Stimulated activated memory B cell treated with anti-CD40 and anti-IgM and Interleukin-4, amounts not matched to agents 10 μg/mL and 1 μg/mL and 100 μg/mL, for 72 hours (primary cell): ENCODE results near the gene TRIM6.
"Not testable (repeated sequence)": the region's sequence is repeated elsewhere in the genome, so short reads cannot be mapped to it uniquely, and the experiment has no call there.

Source experiments
- ATAC-seq: fragments of 150-1000 bp; cut with Tn5 transposase; 2 replicates; pipeline ENCODE4 v1.10.0; 2021
- H3K27ac Mint-ChIP-seq: one replicate; pipeline ENCODE4 v1.8.0; 2022; ENCODE audit warnings: mild to moderate bottlenecking, mixed read lengths
- H3K27me3 Mint-ChIP-seq: one replicate; pipeline ENCODE4 v1.8.0; 2022; ENCODE audit warnings: mixed read lengths
- H3K36me3 Mint-ChIP-seq: one replicate; pipeline ENCODE4 v1.8.0; 2022; ENCODE audit warnings: mixed read lengths
- H3K4me1 Mint-ChIP-seq: one replicate; pipeline ENCODE4 v1.8.0; 2022; ENCODE audit warnings: mixed read lengths
- H3K4me3 Mint-ChIP-seq: one replicate; pipeline ENCODE4 v1.8.0; 2022; ENCODE audit warnings: mild to moderate bottlenecking, moderate library complexity, mixed read lengths
- H3K9me3 Mint-ChIP-seq: one replicate; pipeline ENCODE4 v1.8.0; 2022; ENCODE audit warnings: mixed read lengths

Gene TRIM6

GRCh38 chr11:5589906-5590305 is 6.5 kb upstream of the TRIM6 start:
- H3K4me1 Mint-ChIP-seq, H3K27me3 Mint-ChIP-seq: not testable (repeated sequence)

GRCh38 chr11:5591613-5592012 is 4.8 kb upstream of the TRIM6 start:
- peak; percentile 24 for ATAC-seq
- Mint-ChIP-seq H3K4me1 (peaks cover 2% of the 10 kb centered on the region), H3K36me3 (peaks cover 6% of the 10 kb centered on the region), H3K9me3 (no peaks in the 10 kb centered on the region), H3K4me3 (no peak overlapping the region), H3K27ac (peak overlapping the region; percentile 42), H3K27me3 (no peaks in the 10 kb centered on the region)

More at GRCh38 chr11:5589906-5590305, 6.5 kb upstream of the TRIM6 start:
- not testable (repeated sequence) for H3K27ac Mint-ChIP-seq, ATAC-seq, H3K4me3 Mint-ChIP-seq, H3K9me3 Mint-ChIP-seq, H3K36me3 Mint-ChIP-seq

GRCh38 chr11:5592615-5593014 is 3.8 kb upstream of the TRIM6 start:
- Mint-ChIP-seq H3K4me3 (no peak overlapping the region), H3K27ac (no peak overlapping the region), H3K9me3 (no peaks in the 10 kb centered on the region), H3K27me3 (no peaks in the 10 kb centered on the region), H3K4me1 (peaks cover 6% of the 10 kb centered on the region), H3K36me3 (peaks cover 6% of the 10 kb centered on the region)
- ATAC-seq, result no peak

GRCh38 chr11:5593146-5593545 is 3.3 kb upstream of the TRIM6 start:
- Mint-ChIP-seq H3K9me3 (no peaks in the 10 kb centered on the region), H3K4me3 (no peak overlapping the region), H3K27me3 (no peaks in the 10 kb centered on the region), H3K4me1 (peaks cover 6% of the 10 kb centered on the region), H3K36me3 (peaks cover 6% of the 10 kb centered on the region), H3K27ac (no peak overlapping the region)
- no peak for ATAC-seq

- Mint-ChIP-seq H3K9me3 (no peaks in the 10 kb centered on the region), H3K27me3 (no peaks in the 10 kb centered on the region), H3K4me1 (peaks cover 6% of the 10 kb centered on the region), H3K36me3 (no peaks in the 10 kb centered on the region), H3K27ac (no peak overlapping the region), H3K4me3 (no peak overlapping the region)
- no peak for ATAC-seq
Observed at GRCh38 chr11:5597953-5598352, 1.5 kb downstream of the TRIM6 start.

- H3K36me3 Mint-ChIP-seq, result no peaks in the 10 kb centered on the region
- H3K4me3 Mint-ChIP-seq, result no peak overlapping the region
- no peaks in the 10 kb centered on the region for H3K9me3 Mint-ChIP-seq
- H3K4me1 Mint-ChIP-seq, result peaks cover 6% of the 10 kb centered on the region
- H3K27ac Mint-ChIP-seq, result no peak overlapping the region
- no peaks in the 10 kb centered on the region for H3K27me3 Mint-ChIP-seq
- ATAC-seq, result peak; percentile 87
Observed at GRCh38 chr11:5600374-5600851, 4.0 kb downstream of the TRIM6 start.

- H3K36me3 Mint-ChIP-seq, H3K4me3 Mint-ChIP-seq, ATAC-seq, H3K27me3 Mint-ChIP-seq, H3K27ac Mint-ChIP-seq, H3K9me3 Mint-ChIP-seq, H3K4me1 Mint-ChIP-seq: not testable (repeated sequence)
Observed at GRCh38 chr11:5602791-5603190, 6.4 kb downstream of the TRIM6 start.

- no peak overlapping the region for H3K4me3 Mint-ChIP-seq
- no peak for ATAC-seq
- no peaks in the 10 kb centered on the region for H3K27me3 Mint-ChIP-seq
- no peaks in the 10 kb centered on the region for H3K4me1 Mint-ChIP-seq
- no peak overlapping the region for H3K27ac Mint-ChIP-seq
- H3K36me3 Mint-ChIP-seq, result no peaks in the 10 kb centered on the region
- H3K9me3 Mint-ChIP-seq, result no peaks in the 10 kb centered on the region
Observed at GRCh38 chr11:5603326-5603725, 6.9 kb downstream of the TRIM6 start.

GRCh38 chr11:5604896-5605295 is 8.5 kb downstream of the TRIM6 start:
- H3K4me3 Mint-ChIP-seq, result no peak overlapping the region
- no peaks in the 10 kb centered on the region for H3K9me3 Mint-ChIP-seq
- H3K4me1 Mint-ChIP-seq, result no peaks in the 10 kb centered on the region
- H3K27me3 Mint-ChIP-seq, result no peaks in the 10 kb centered on the region
- no peak overlapping the region for H3K27ac Mint-ChIP-seq
- ATAC-seq, result no peak
- no peaks in the 10 kb centered on the region for H3K36me3 Mint-ChIP-seq

- no peak overlapping the region for H3K4me3 Mint-ChIP-seq
Observed at GRCh38 chr11:5605849-5606248, 9.4 kb downstream of the TRIM6 start.

GRCh38 chr11:5608808-5609207 is 12.4 kb downstream of the TRIM6 start:
- H3K4me1 Mint-ChIP-seq, result peaks cover 10% of the 10 kb centered on the region
- no peak overlapping the region for H3K4me3 Mint-ChIP-seq
- H3K27me3 Mint-ChIP-seq, result no peaks in the 10 kb centered on the region
- no peak for ATAC-seq
- no peaks in the 10 kb centered on the region for H3K9me3 Mint-ChIP-seq
- H3K27ac Mint-ChIP-seq, result no peak overlapping the region
- H3K36me3 Mint-ChIP-seq, result no peaks in the 10 kb centered on the region

More at GRCh38 chr11:5605849-5606248, 9.4 kb downstream of the TRIM6 start:
- no peak overlapping the region for H3K27ac Mint-ChIP-seq
- no peaks in the 10 kb centered on the region for H3K9me3 Mint-ChIP-seq
- H3K36me3 Mint-ChIP-seq, result no peaks in the 10 kb centered on the region
- H3K27me3 Mint-ChIP-seq, result no peaks in the 10 kb centered on the region
- ATAC-seq, result no peak
- H3K4me1 Mint-ChIP-seq, result peaks cover 4% of the 10 kb centered on the region

GRCh38 chr11:5610446-5610845 is 14.0 kb downstream of the TRIM6 start:
- Mint-ChIP-seq H3K27me3 (no peaks in the 10 kb centered on the region), H3K27ac (no peak overlapping the region), H3K36me3 (no peaks in the 10 kb centered on the region), H3K9me3 (no peaks in the 10 kb centered on the region), H3K4me1 (peaks cover 10% of the 10 kb centered on the region), H3K4me3 (no peak overlapping the region)
- no peak for ATAC-seq

GRCh38 chr11:5611627-5612026 is 15.2 kb downstream of the TRIM6 start:
- no peak for ATAC-seq
- Mint-ChIP-seq H3K4me1 (peaks cover 10% of the 10 kb centered on the region), H3K36me3 (no peaks in the 10 kb centered on the region), H3K4me3 (no peak overlapping the region), H3K9me3 (no peaks in the 10 kb centered on the region), H3K27ac (no peak overlapping the region), H3K27me3 (no peaks in the 10 kb centered on the region)

- H3K27me3 Mint-ChIP-seq, result no peaks in the 10 kb centered on the region
- no peak overlapping the region for H3K4me3 Mint-ChIP-seq
- H3K4me1 Mint-ChIP-seq, result peaks cover 2% of the 10 kb centered on the region
- no peak for ATAC-seq
- H3K9me3 Mint-ChIP-seq, result no peaks in the 10 kb centered on the region
- H3K36me3 Mint-ChIP-seq, result no peaks in the 10 kb centered on the region
- no peak overlapping the region for H3K27ac Mint-ChIP-seq
Observed at GRCh38 chr11:5618807-5619206, 22.4 kb downstream of the TRIM6 start.

- Mint-ChIP-seq H3K27ac (no peak overlapping the region), H3K9me3 (no peaks in the 10 kb centered on the region), H3K4me1 (peaks cover 16% of the 10 kb centered on the region), H3K36me3 (no peaks in the 10 kb centered on the region), H3K27me3 (no peaks in the 10 kb centered on the region), H3K4me3 (no peak overlapping the region)
- ATAC-seq, result no peak
Observed at GRCh38 chr11:5620651-5621521, 24.4 kb downstream of the TRIM6 start.

- Mint-ChIP-seq H3K9me3 (no peaks in the 10 kb centered on the region), H3K27me3 (no peaks in the 10 kb centered on the region), H3K36me3 (peaks cover 4% of the 10 kb centered on the region), H3K27ac (no peak overlapping the region), H3K4me1 (peaks cover 23% of the 10 kb centered on the region), H3K4me3 (no peak overlapping the region)
- ATAC-seq, result no peak
Observed at GRCh38 chr11:5621580-5621979, 25.1 kb downstream of the TRIM6 start.
